HCT116 (cell line): Measurements from ENCODE around the gene F7. TPM values are rescaled to one million over a fixed set of nuclear protein-coding genes. Genes with fewer than 3 reads are reported as not detected.

Experiments used
- ATAC-seq: fragments of 200-7000 bp; cut with Tn5 transposase; 2 replicates; pipeline ENCODE4 v1.9.1; 2020; ENCODE audit warnings: mild to moderate bottlenecking, moderate library complexity
- BruUV-seq: library from RNA; stranded (reverse); fragments of 400-500 nt; replicated peaks from 2 replicates; lab custom pipeline; 2021; lab: Mats Ljungman, UMichigan
- CTCF ChIA-PET: fragments of 300-600 bp; sonication (Branson Sonifier 250); formaldehyde crosslinking; loops from one replicate; lab custom pipeline; 2021; ENCODE audit warnings: antibody characterized with exemption; lab: Charles Lee
- POLR2A ChIA-PET: fragments of 300-600, 350-600 bp; sonication (Branson Sonifier 250); formaldehyde crosslinking; loops from one replicate; lab custom pipeline; 2021; ENCODE audit warnings: antibody characterized with exemption; lab: Charles Lee
- RAD21 ChIA-PET, 2 experiments: fragments of 300-600 bp; sonication (Branson Sonifier 250); formaldehyde crosslinking; loops; one replicate each; lab custom pipeline; 2023; ENCODE audit warnings: low total read pairs in 2 of 2; ENCODE audit not compliant: uncharacterized antibody in 2 of 2, unreplicated experiment in 2 of 2, low non-redundant PET in 1 of 2; lab: Charles Lee
- DNase-seq: peaks from one replicate; pipeline ENCODE4 v3.0.0-alpha.2; 2010; ENCODE audit warnings: low read depth, low spot score
- H2AFZ ChIP-seq: fragments of 200-600 bp; shearing (Covaris generic), sonication (generic); 2 replicates; pipeline ENCODE4 v1.6.1; 2017; ENCODE audit warnings: low read depth, mixed run types, mixed read lengths, antibody characterized with exemption, low read length; ENCODE audit not compliant: poor library complexity, severe bottlenecking
- H3K27ac ChIP-seq: 2 replicates; pipeline ENCODE4 v1.5.1; 2012; ENCODE audit warnings: low read depth, low read length
- H3K27me3 ChIP-seq: fragments of 200-600 bp; sonication (generic); 2 replicates; pipeline ENCODE4 v1.6.1; 2016; ENCODE audit warnings: mixed run types, low read length, mixed read lengths; ENCODE audit not compliant: insufficient read depth
- H3K36me3 ChIP-seq, 2 experiments: fragments of 200-500 bp in 1 of 2; fragments of 200-600 bp in 1 of 2; sonication (Bioruptor generic) in 1 of 2; sonication (generic) in 1 of 2; 2 replicates each; pipeline versions ENCODE4 v1.5.1 to v1.6.1; 2014 to 2016; ENCODE audit warnings: low read length in 2 of 2, inconsistent platforms in 1 of 2, mixed read lengths in 1 of 2, mixed run types in 1 of 2; ENCODE audit not compliant: insufficient read depth in 2 of 2, control insufficient read depth in 1 of 2
- H3K4me1 ChIP-seq, 2 experiments: fragments of 200-600 bp in 1 of 2; sonication (generic) in 1 of 2; 2 replicates each; pipeline versions ENCODE4 v1.5.1 to v1.6.1; 2012 to 2017; ENCODE audit warnings: low read length in 2 of 2, inconsistent platforms in 1 of 2, mild to moderate bottlenecking in 1 of 2, mixed read lengths in 1 of 2, mixed run types in 1 of 2, moderate library complexity in 1 of 2; ENCODE audit not compliant: insufficient read depth in 2 of 2, control insufficient read depth in 1 of 2
- H3K4me2 ChIP-seq: fragments of 200-600 bp; sonication (generic); 2 replicates; pipeline ENCODE4 v1.6.1; 2017; ENCODE audit warnings: mixed run types, low read length, mixed read lengths
- H3K4me3 ChIP-seq, 2 experiments: fragments of 200-600 bp in 1 of 2; sonication (generic) in 1 of 2; replicated peaks in 1 of 2; 2 replicates each; pipeline ENCODE4 v1.5.1; 2011 to 2016; ENCODE audit warnings: low read length in 2 of 2, control low read depth in 1 of 2, low read depth in 1 of 2, mild to moderate bottlenecking in 1 of 2, mixed read lengths in 1 of 2, mixed run types in 1 of 2
- H3K79me2 ChIP-seq: fragments of 200-600 bp; sonication (generic); 2 replicates; pipeline ENCODE4 v1.6.1; 2017; ENCODE audit warnings: mild to moderate bottlenecking, mixed run types, low read length, moderate library complexity, mixed read lengths; ENCODE audit not compliant: insufficient read depth
- H3K9ac ChIP-seq: fragments of 200-600 bp; sonication (generic); 2 replicates; pipeline ENCODE4 v1.6.1; 2016; ENCODE audit warnings: low read length, mixed read lengths
- H3K9me2 ChIP-seq: fragments of 200-600 bp; sonication (generic), shearing (Covaris generic); 2 replicates; pipeline ENCODE4 v1.6.1; 2017; ENCODE audit warnings: mixed run types, mild to moderate bottlenecking, moderate library complexity; ENCODE audit not compliant: insufficient read depth
- H3K9me3 ChIP-seq, 2 experiments: fragments of 200-500 bp in 1 of 2; fragments of 200-600 bp in 1 of 2; sonication (Bioruptor generic) in 1 of 2; sonication (generic) in 1 of 2; 2 replicates each; pipeline ENCODE4 v1.6.1; 2014 to 2017; ENCODE audit warnings: low read length in 2 of 2, mixed read lengths in 2 of 2, inconsistent platforms in 1 of 2, low read depth in 1 of 2, mild to moderate bottlenecking in 1 of 2, mixed run types in 1 of 2, moderate library complexity in 1 of 2; ENCODE audit not compliant: control insufficient read depth in 1 of 2, insufficient read depth in 1 of 2
- H4K20me1 ChIP-seq: fragments of 200-600 bp; sonication (generic), shearing (Covaris generic); 2 replicates; pipeline ENCODE4 v1.6.1; 2017; ENCODE audit warnings: mixed run types, mild to moderate bottlenecking, moderate library complexity; ENCODE audit not compliant: insufficient read depth
- ATF3 ChIP-seq: IDR thresholded peaks from 2 replicates; pipeline ENCODE4 v1.6.1; 2012
- CEBPB ChIP-seq: IDR thresholded peaks from 2 replicates; pipeline ENCODE4 v1.6.1; 2012; ENCODE audit warnings: low read depth
- EGR1 ChIP-seq: IDR thresholded peaks from 2 replicates; pipeline ENCODE4 v1.6.1; 2012; ENCODE audit warnings: low read depth
- ELF1 ChIP-seq: IDR thresholded peaks from 2 replicates; pipeline ENCODE4 v1.6.1; 2012; ENCODE audit warnings: low read depth, borderline replicate concordance
- EZH2 ChIP-seq: fragments of 200-600 bp; sonication (generic); IDR thresholded peaks from 2 replicates; pipeline ENCODE4 v1.6.1; 2017; ENCODE audit warnings: antibody characterized with exemption, mixed run types
- EZH2phosphoT487 ChIP-seq: fragments of 200-600 bp; IDR thresholded peaks from 2 replicates; pipeline ENCODE4 v1.6.1; 2018; ENCODE audit warnings: antibody characterized with exemption, borderline replicate concordance
- SP1 ChIP-seq: IDR thresholded peaks from 2 replicates; pipeline ENCODE4 v1.6.1; 2012; ENCODE audit warnings: low read depth
- SRF ChIP-seq: IDR thresholded peaks from 2 replicates; pipeline ENCODE4 v1.6.1; 2012; ENCODE audit warnings: low read depth
- ZFX ChIP-seq: fragments of 450-650 bp; IDR thresholded peaks from 2 replicates; pipeline ENCODE4 v1.6.1; 2017
- ZNF274 ChIP-seq: fragments of 200-500 bp; sonication (Bioruptor generic); IDR thresholded peaks from 2 replicates; pipeline ENCODE4 v1.6.1; 2014; ENCODE audit warnings: mild to moderate bottlenecking, low read depth, low read length, inconsistent platforms
- intact Hi-C: fragments of 100-400 bp; cut with micrococcal nuclease; formaldehyde crosslinking; loops from 2 replicates; pipeline ENCODE4 v1.10.0; 2022
- total RNA-seq: library from RNA; stranded (reverse); gene quantifications from one replicate; pipeline ENCODE4 v1.2.1, GENCODE V29; 2021; ENCODE audit not compliant: unreplicated experiment
- TF ChIP-seq, protein P1 (sequence below), 3 experiments: fragments of 200-600 bp in 1 of 3; sonication (generic) in 1 of 3; IDR thresholded peaks in 2 of 3; conservative IDR thresholded peaks in 1 of 3; 2 replicates each; pipeline ENCODE4 v1.5.1; 2012 to 2017; ENCODE audit warnings: low read depth in 2 of 3, low read length in 2 of 3, antibody characterized with exemption in 1 of 3, borderline replicate concordance in 1 of 3, control low read depth in 1 of 3, mild to moderate bottlenecking in 1 of 3, mixed read lengths in 1 of 3, mixed run types in 1 of 3, moderate library complexity in 1 of 3; ENCODE audit not compliant: insufficient read depth in 1 of 3

Gene F7
- total RNA-seq, 1 experiment from 2014 or later: not detected

DNA sequence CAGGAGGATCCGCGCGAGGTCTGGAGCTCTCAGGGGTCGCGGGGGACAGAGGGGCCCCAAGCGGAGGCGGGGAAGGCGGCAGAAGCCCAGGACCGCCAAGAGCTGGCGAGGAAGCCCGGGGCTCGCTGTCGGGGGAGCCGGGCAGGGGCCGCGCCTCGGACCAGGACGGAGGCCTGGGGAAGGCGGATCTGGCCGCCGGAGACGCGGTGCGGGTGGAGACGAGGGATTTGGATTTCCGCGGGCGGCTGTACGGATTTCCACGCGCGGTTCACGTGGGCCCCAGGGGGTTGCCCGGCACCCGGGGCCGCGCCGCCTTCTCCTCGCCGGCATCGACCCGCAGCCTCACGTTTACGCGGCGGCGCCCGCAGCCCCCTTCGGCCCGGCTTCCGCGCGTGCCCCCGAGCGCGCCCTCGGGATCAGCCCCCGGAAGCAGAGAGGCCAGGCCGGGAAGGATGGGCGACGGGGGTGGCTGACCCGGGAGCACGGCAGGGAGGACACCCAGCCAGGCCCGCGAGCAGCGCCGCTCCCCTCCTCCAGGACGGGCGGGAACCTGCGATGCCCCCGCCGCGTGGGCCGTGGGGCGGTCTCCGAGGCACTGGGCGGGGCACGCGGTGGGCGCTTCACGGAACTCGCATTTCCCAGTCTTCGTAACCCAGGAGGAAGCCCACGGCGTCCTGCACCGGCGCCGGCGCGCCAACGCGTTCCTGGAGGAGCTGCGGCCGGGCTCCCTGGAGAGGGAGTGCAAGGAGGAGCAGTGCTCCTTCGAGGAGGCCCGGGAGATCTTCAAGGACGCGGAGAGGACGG lies 4.7 kb downstream of the F7 start:
- Histone ChIP-seq H3K4me3 (no peak overlapping the region), H2AFZ (no peak overlapping the region), H3K9ac (no peak overlapping the region), H3K27ac (no peak overlapping the region), H3K79me2 (no peaks in the 10 kb centered on the region), H3K36me3 (no peaks in the 10 kb centered on the region), H4K20me1 (no peaks in the 10 kb centered on the region), H3K9me3 (no peaks in the 10 kb centered on the region), H3K27me3 (no peaks in the 10 kb centered on the region), H3K9me2 (no peaks in the 10 kb centered on the region), H3K4me1 (peaks cover 0 to 4% of the 10 kb centered on the region in 2 experiments; a peak in 1 of 4 replicates), H3K4me2 (no peak overlapping the region)
- DNase-seq (no peak), ATAC-seq (no peak)
- ChIA-PET RAD21 (no interaction called here), POLR2A (no interaction called here), CTCF (no interaction called here)
- intact Hi-C loops: no loop called here
- no TSS peak for BruUV-seq
- no peak for TF ChIP-seq SRF
- TF ChIP-seq EZH2phosphoT487: no peak
- no peak for TF ChIP-seq ELF1
- no peak for TF ChIP-seq SP1
- TF ChIP-seq, protein P1, sequence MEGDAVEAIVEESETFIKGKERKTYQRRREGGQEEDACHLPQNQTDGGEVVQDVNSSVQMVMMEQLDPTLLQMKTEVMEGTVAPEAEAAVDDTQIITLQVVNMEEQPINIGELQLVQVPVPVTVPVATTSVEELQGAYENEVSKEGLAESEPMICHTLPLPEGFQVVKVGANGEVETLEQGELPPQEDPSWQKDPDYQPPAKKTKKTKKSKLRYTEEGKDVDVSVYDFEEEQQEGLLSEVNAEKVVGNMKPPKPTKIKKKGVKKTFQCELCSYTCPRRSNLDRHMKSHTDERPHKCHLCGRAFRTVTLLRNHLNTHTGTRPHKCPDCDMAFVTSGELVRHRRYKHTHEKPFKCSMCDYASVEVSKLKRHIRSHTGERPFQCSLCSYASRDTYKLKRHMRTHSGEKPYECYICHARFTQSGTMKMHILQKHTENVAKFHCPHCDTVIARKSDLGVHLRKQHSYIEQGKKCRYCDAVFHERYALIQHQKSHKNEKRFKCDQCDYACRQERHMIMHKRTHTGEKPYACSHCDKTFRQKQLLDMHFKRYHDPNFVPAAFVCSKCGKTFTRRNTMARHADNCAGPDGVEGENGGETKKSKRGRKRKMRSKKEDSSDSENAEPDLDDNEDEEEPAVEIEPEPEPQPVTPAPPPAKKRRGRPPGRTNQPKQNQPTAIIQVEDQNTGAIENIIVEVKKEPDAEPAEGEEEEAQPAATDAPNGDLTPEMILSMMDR (IDR thresholded peaks at IDR 0.05 in 2 of 3, conservative IDR thresholded peaks at IDR 0.05 in 1 of 3; ENCODE audit: borderline replicate concordance in 1 of 3, insufficient read depth in 1 of 3, low read depth in 2 of 3, low read length in 2 of 3): no peak
- no peak for TF ChIP-seq ZFX
- TF ChIP-seq EGR1: no peak
- TF ChIP-seq ZNF274: no peak
- TF ChIP-seq ATF3: no peak
- TF ChIP-seq CEBPB: no peak
- no peak for TF ChIP-seq EZH2
